Iris pigment epithelial cell (primary cell): ENCODE measurements around the gene KCNH4.
"Not testable (repeated sequence)": the region's sequence is repeated elsewhere in the genome, so short reads cannot be mapped to it uniquely, and the experiment has no call there.

Source experiments
- DNase-seq: peaks from one replicate; pipeline ENCODE4 v3.0.0-alpha.2; 2011; ENCODE audit warnings: low read depth

The KCNH4 gene

DNA sequence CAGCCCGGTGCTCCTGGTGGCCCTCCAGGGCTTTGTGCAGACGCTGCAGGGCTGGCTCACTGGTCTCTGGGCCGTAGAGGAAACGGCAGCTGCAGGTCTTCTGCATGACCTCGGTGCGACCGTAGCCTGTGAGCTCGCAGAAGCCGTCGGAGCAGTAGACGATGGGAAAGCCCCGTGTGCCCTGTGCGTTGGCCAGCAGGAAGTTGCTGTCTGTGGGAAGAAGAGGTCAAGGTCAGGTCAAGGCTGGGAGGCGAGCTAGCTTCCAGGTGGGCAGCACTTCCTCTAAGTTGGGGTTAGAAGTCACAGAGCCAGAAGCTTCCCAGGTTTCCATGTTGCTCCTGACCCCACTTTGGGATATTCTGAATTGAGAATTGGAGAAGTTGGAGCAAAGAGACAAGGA, 2.1 kb downstream of the KCNH4 start:
- DNase-seq = no peak

DNA sequence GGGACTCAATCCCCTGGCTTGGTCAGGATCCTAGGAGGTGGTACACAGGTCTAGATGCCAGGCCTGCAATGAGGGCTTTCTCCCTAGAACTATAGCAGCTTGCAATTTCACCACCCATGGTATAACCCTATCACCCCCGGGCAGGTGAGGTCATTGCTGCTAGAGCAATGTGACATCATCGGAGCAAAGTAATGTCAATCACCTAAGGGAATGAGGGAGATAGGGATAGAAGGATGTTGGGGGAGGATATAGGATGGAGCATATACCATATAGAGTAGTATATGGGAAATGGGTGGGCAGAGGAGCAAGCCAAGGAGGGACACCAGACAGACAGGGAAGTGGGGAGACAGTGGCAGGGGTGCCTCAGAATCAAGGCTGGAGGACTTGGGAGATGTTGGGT, 3.3 kb downstream of the KCNH4 start:
- DNase-seq = no peak

DNA sequence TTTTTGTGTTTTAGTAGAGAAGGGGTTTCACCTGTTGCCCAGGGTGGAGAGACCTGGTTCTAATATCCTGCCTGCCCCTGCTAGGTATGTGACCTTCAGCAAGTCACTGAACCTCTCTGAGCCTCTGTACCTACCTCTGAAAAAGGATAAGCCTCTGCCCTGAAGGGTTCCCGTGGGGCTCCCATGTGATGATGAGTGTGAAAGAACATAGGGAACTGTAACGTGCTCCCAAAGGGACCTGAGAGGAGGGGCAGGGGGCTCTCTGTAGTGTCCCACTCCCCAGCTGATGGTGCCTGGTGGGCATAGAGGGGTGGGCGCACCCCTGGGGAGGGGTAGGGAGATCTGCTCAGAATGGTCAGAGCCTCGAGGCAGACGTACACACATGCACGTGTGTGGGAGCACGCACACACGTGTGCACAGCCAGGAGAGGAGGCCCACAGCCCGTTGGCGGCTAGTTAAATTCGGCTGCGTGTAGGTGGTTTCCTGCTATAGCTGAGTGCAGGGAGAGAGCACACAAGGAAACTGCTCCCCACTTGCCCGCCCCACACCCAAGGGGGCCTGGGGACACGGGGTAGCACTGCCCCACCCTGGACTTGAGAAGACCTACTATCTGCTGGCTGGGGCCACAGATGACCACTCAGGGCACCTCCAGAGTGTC, 6.7 kb downstream of the KCNH4 start:
- DNase-seq = no peak

GRCh38 chr17:42171831-42172230, 9.1 kb downstream of the KCNH4 start:
- DNase-seq = no peak

DNA sequence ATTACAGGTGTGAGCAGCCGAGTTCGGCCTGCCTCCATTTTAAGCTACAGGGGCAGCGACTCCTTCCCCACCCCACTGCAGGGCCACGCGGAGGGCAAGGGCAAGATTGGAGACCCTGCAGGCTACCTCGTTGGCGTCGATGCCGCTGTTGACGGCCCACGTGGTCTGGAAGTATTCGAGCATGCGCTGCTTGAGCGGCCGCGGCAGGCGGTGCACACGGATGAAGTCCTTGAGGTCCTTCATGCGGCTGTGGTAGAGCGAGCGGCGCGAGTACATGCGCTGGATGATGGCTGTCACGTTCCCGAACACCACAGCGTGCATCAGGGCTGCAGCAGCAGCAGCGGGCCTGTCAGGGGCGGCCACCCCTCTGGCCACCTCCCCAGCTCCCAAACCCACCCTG, 11.6 kb downstream of the KCNH4 start:
- no peak for DNase-seq

GRCh38 chr17:42167807-42168206, 13.1 kb downstream of the KCNH4 start:
- no peak for DNase-seq

DNA sequence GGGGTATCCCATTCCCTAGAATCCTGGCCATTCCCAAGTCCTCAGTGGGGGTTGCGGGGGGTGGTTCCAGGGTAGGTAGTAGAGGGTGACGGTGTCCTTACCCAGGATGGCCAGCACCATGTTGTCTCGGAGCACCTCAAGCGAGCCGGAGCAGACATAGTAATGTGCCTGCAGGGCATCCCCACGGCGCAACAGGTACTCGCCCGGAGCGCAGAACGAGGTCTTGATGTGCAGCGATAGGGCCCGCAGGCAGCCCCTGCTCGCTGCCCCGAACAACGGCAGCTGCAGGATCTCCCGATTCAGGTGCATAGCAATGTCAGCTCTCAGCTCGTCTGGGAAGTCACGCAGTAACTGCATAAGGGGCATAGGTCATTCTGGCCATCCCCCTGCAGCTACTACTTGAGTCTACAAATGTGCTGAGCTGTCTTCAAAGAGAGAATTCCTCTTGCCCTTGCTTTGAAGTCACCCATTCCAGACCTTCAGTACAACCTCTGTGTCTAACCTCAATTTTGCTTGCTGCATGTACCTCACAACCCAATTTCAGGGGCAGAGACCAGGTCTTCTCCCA, 14.7 kb downstream of the KCNH4 start:
- DNase-seq = no peak

DNA sequence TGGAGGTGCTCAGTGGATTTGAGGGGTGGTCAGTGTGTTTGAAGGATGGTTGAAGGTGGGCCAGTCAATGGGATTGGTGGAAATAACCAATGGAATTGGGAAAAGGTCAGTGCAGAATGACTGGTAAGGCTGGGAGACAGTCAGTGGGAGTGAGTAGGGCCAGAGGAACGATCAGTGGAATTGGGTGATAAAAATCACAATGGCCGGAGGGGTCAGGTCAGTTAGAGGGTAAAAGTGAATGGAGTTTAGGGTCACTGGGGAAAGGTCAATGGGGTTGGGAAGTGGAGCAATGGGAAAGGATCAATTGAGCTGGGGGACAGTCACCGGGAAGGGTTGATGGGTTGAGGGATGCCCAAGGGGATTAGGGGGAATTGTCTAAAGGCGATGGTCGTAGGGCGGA, 15.2 kb downstream of the KCNH4 start:
- no peak for DNase-seq

DNA sequence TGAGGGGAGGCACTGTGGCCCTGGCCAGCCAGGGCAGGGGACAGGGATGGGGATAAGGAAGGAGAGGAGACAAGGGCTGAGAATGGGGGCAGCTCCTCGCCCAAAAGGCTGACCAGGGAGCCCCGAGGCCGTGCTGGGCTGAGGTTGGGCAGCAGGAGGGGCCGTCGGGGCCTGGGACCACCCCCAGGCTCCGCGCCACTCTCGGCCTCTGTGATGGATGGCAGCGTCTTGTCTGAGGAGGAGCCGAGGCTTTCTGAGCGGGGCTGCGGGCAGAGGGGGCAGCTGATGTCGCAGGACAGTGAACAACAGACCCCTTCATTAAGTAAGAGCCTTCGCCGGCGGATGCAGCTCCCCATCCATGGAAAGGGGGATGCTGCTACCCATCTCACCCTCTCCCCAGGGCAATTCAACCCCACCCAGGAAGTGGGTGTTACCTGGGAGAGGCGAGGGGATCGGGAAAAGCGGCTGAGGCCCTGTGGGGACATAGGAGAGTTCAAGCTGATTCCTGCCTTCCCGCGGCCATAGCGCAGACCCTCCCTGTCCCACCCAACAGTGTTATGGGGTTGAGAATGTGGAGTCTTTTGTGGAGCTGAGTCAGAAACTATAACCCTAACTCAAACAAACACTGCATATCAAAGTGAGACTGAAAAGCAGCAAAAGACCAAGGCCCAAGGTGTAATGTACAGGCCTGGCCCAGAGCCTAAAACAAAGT, 17.1 kb downstream of the KCNH4 start:
- DNase-seq = no peak

GRCh38 chr17:42163113-42163512, 17.8 kb downstream of the KCNH4 start:
- DNase-seq = no peak

- DNase-seq = no peak
Observed at GRCh38 chr17:42160531-42160910, 20.4 kb downstream of the KCNH4 start.

GRCh38 chr17:42159796-42160530, 21.0 kb downstream of the KCNH4 start:
- DNase-seq = no peak

GRCh38 chr17:42155614-42156045, 25.3 kb downstream of the KCNH4 start:
- no peak for DNase-seq

- peak; percentile 49 for DNase-seq
Observed at GRCh38 chr17:42153919-42154742, 26.8 kb downstream of the KCNH4 start.

- no peak for DNase-seq
Observed at GRCh38 chr17:42146911-42147607, 33.9 kb downstream of the KCNH4 start.

- not testable (repeated sequence) for DNase-seq
Observed at GRCh38 chr17:42143138-42143537, 37.8 kb downstream of the KCNH4 start.

- peak; percentile 75 for DNase-seq
Observed at GRCh38 chr17:42142371-42142896, 38.5 kb downstream of the KCNH4 start.

- DNase-seq = no peak
Observed at GRCh38 chr17:42141382-42141781, 39.6 kb downstream of the KCNH4 start.

DNA sequence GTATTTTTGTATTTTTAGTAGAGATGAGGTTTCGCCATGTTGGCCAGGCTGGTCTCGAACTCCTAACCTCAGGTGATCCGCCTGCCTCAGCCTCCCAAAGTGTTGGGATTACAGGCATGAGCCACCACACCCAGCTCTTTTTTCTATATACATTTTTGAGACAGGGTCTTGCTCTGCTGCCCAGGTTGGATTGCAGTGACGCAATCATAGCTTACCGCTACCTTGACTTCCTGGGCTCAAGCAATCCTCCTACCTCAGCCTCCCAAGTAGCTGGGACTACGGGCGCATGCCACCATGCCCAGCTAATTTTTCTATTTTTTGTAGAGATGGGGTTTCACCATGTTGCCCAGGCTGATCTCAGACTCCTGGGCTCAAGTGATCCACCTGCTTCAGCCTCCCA, 40.3 kb downstream of the KCNH4 start:
- DNase-seq = not testable (repeated sequence)

DNA sequence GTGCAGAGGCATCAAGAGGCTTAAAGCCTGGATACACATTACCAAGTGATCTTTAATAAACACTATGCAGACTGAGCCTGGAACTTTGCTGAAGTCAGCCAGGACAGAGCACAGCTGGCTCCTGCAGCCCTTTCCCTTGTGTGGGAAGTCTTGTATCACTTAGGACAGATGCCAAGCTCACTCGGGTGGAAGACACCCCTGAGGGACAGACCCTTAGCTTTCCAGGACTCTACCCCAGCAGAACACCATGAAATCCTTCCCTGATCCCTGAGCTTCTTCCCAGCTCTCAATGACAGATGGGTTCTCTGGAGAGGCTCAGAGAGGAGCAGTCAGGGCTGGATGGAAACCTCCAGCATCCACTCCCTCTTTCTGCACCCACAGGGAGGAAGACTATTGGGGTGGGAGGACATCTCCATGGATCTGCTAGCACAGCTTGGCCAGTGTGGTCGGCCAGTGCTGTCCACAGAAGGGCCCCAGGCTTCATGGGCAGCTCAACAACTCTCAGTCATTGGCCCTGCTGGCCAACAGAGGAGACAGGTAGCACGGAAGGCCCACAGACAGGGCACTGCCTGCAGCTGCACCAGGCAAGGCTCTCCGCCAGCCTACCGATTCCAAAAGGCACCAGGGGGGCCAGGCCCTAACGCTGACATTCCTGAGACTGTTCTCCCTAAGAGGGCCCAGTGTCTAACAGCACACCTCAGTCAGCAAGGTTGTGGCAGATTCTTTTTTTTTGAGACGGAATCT, 42.0 kb downstream of the KCNH4 start:
- DNase-seq = no peak
